Psoas muscle (tissue), 8 donors: ENCODE data around the gene TRNAU1AP. TPM values are rescaled to one million over a fixed set of nuclear protein-coding genes. Genes with fewer than 3 reads are reported as not detected.

ENCODE experiments used
- ATAC-seq, 4 donors: fragments of 200-7000 bp; cut with Tn5 transposase; one replicate each; pipeline ENCODE4 v1.9.1; 2020; ENCODE audit warnings: moderate library complexity in 3 of 4, mild to moderate bottlenecking in 2 of 4
- DNase-seq, 2 donors: peaks; one replicate each; pipeline ENCODE4 v3.0.0-alpha.2; 2020
- H3K27ac ChIP-seq: fragments of 200-600 bp; one replicate; pipeline ENCODE4 v1.8.0; 2022
- H3K27me3 ChIP-seq, 3 donors: fragments of 200-600 bp in 1 of 3; one replicate each; pipeline versions ENCODE4 v1.6.1 to v1.8.0; 2013 to 2022; ENCODE audit warnings: low read length in 2 of 3, mild to moderate bottlenecking in 2 of 3, moderate library complexity in 1 of 3; ENCODE audit not compliant: insufficient read depth in 3 of 3
- H3K36me3 ChIP-seq, 2 donors: fragments of 200-600 bp in 1 of 2; one replicate each; pipeline versions ENCODE4 v1.6.1 to v1.8.0; 2013 to 2022; ENCODE audit warnings: low read depth in 1 of 2, mild to moderate bottlenecking in 1 of 2, moderate library complexity in 1 of 2; ENCODE audit not compliant: insufficient read depth in 1 of 2
- H3K4me1 ChIP-seq: fragments of 200-600 bp; one replicate; pipeline ENCODE4 v1.8.0; 2022
- H3K4me3 ChIP-seq: fragments of 200-600 bp; one replicate; pipeline ENCODE4 v1.8.0; 2022; ENCODE audit warnings: mild to moderate bottlenecking
- H3K9me3 ChIP-seq: fragments of 200-600 bp; one replicate; pipeline ENCODE4 v1.8.0; 2022
- CTCF ChIP-seq: fragments of 200-600 bp; IDR thresholded peaks from one replicate; pipeline ENCODE4 v1.8.0; 2022; ENCODE audit warnings: antibody characterized with exemption
- WGBS, 3 donors: extraction: QIAGEN DNeasy Blood & Tissue Kit; methylation state at CpG; one replicate each; pipeline versions ENCODE4 v1.1.6 to v1.1.7; 2013; 5-methylcytosine and 5-hydroxymethylcytosine counted together
- intact Hi-C, 2 donors: fragments of 100-400 bp; cut with DNase I; formaldehyde crosslinking; loops; one replicate each; pipeline versions ENCODE4 v1.11.0 to v1.14.2; 2022
- polyA plus RNA-seq, 3 donors: library from polyadenylated mRNA; stranded (reverse); fragments of 200-250 nt; gene quantifications; one replicate each; pipeline ENCODE4 v1.2.3, GENCODE V29; 2013
- total RNA-seq, 4 donors: library from RNA; stranded (reverse); fragmentation: NEBNext Ultra II Directional in 2 of 4; extraction: Animal tissue kit (Norgen Biotek cat#: 25700) in 2 of 4; gene quantifications; one replicate each; pipeline versions ENCODE4 v1.2.1 to v1.2.4, GENCODE V29; 2021 to 2023
- donor health status: healthy with polysubstance abuse.
- donor health status: DM: no; HTN: no; CAD: no; lungs with moderate emphysema.
- donor health status: Bipolar disorder and iron deficiency.
- donor health status: healthy.
- donor health status: DM: yes; HTN: yes; CAD: no.
- donor health status: DM: no; HTN: no; CAD: no.
- donor health status: DM: no; HTN: no; CAD: no.
- donor health status: DM: yes; HTN: yes; CAD: no.

TRNAU1AP gene
- total and polyA plus RNA-seq, 7 donors: 7.3 to 17.5 (median 10.8) TPM

- Histone ChIP-seq H3K4me1 (peaks cover 13% of the 10 kb centered on the region), H3K4me3 (no peak overlapping the region), H3K9me3 (no peaks in the 10 kb centered on the region), H3K27me3 (no peaks in the 10 kb centered on the region), H3K36me3 (peaks cover 5 to 44% of the 10 kb centered on the region in 2 donors), H3K27ac (peak overlapping the region; percentile 46)
- ATAC-seq: peak; percentile 66 to 89 (median 70)
- intact Hi-C loops: loop anchor here (1.0 to 5.0 kb wide), 4 partner anchors 84 to 244 kb away; no protein-coding TSS in a partner anchor
- TF ChIP-seq CTCF: no peak
- DNase-seq: no peak
- 39 to 71% (median 43%) methylated on average over 3 of the region's 3 CpGs for WGBS, 3 donors
Measured at GRCh38 chr1:28601696-28602095, 48.8 kb downstream of the TRNAU1AP start.

- H3K27ac ChIP-seq: no peak overlapping the region
- intact Hi-C loops: loop anchor here (1.0 to 5.0 kb wide), 4 partner anchors 85 to 245 kb away; no protein-coding TSS in a partner anchor
Measured at GRCh38 chr1:28602536-28603439, 49.9 kb downstream of the TRNAU1AP start.

GRCh38 chr1:28604411-28604810 is 51.5 kb downstream of the TRNAU1AP start:
- intact Hi-C loops: loop anchor here (5.0 kb wide), 3 partner anchors 87 to 247 kb away; no protein-coding TSS in a partner anchor
- peaks cover 5 to 71% of the 10 kb centered on the region in 2 donors for H3K36me3 ChIP-seq

More at GRCh38 chr1:28602536-28603439, 49.9 kb downstream of the TRNAU1AP start:
- WGBS, 3 donors: 65 to 69% (median 66%) methylated on average over 15 of the region's 15 CpGs
- no peak for DNase-seq
- Histone ChIP-seq H3K36me3 (peaks cover 5 to 55% of the 10 kb centered on the region in 2 donors), H3K4me1 (peaks cover 13% of the 10 kb centered on the region), H3K27me3 (no peaks in the 10 kb centered on the region), H3K9me3 (no peaks in the 10 kb centered on the region), H3K4me3 (no peak overlapping the region)
- TF ChIP-seq CTCF: peak; percentile 57
- ATAC-seq: peak in 1 of 4 donors; percentile 75

GRCh38 chr1:28604962-28605361 is 52.1 kb downstream of the TRNAU1AP start:
- no peak for DNase-seq
- Histone ChIP-seq H3K4me3 (no peak overlapping the region), H3K27me3 (no peaks in the 10 kb centered on the region), H3K9me3 (no peaks in the 10 kb centered on the region), H3K4me1 (peaks cover 13% of the 10 kb centered on the region), H3K27ac (no peak overlapping the region), H3K36me3 (peaks cover 5 to 76% of the 10 kb centered on the region in 2 donors)
- WGBS, 3 donors: 79 to 88% (median 83%) methylated on average over 6 of the region's 6 CpGs
- no peak for ATAC-seq
- no peak for TF ChIP-seq CTCF
- intact Hi-C loops: loop anchor here (5.0 kb wide), 3 partner anchors 88 to 248 kb away; no protein-coding TSS in a partner anchor

More at GRCh38 chr1:28604411-28604810, 51.5 kb downstream of the TRNAU1AP start:
- no peak for DNase-seq
- H3K9me3 ChIP-seq: no peaks in the 10 kb centered on the region
- H3K27ac ChIP-seq: no peak overlapping the region
- H3K4me1 ChIP-seq: peaks cover 13% of the 10 kb centered on the region
- ATAC-seq: no peak
- WGBS, 3 donors: 86% methylated on average over 5 of the region's 5 CpGs
- H3K4me3 ChIP-seq: no peak overlapping the region
- TF ChIP-seq CTCF: no peak
- H3K27me3 ChIP-seq: no peaks in the 10 kb centered on the region
